ENCODE measurements around the gene SLC38A3. TPM values are rescaled to one million over a fixed set of nuclear protein-coding genes. Genes with fewer than 3 reads are reported as not detected.

Gene SLC38A3
- total RNA-seq, 1 experiment from 2014 or later = 6.0 TPM

DNA sequence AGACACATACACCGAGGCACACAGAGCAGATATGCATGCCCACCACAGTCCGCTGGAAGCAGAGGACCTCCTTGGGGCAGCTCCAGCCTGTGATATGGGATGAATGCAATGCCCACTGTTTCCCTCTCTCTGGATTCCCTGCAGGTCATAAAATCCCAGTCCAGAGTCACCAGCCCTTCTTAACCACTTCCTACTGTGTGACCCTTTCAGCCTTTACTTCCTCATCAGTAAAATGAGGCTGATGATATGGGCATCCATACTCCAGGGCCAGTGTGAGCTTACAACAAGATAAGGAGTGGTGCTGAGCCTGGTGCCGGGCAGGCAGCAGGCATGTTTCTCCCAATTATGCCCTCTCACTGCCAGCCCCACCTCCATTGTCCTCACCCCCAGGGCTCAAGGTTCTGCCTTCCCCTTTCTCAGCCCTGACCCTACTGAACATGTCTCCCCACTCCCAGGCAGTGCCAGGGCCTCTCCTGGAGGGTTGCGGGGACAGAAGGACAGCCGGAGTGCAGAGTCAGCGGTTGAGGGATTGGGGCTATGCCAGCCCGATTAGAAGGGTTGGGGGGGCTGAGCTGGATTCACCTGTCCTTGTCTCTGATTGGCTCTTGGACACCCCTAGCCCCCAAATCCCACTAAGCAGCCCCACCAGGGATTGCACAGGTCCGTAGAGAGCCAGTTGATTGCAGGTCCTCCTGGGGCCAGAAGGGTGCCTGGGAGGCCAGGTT lies 14.0 kb upstream of the SLC38A3 start, which contains the start of gene GNAT1:
GNAT1 (plus strand) TSS at position 675 of the 725 bp plus-strand sequence. CDS start 116 bp downstream, outside the sequence.
- Histone ChIP-seq H3K27me3 (ENCODE audit: control insufficient read depth, insufficient read depth, low read length) (no peaks in the 10 kb centered on the region), H3K27ac (ENCODE audit: low read length) (no peak within 1 kb of the TSS), H3K4me3 (ENCODE audit: low read depth in 2 of 2, low read length in 2 of 2) (no peak within 1 kb of the TSS), H3K9me3 (ENCODE audit: control insufficient read depth, insufficient read depth, low read depth, low read length) (no peaks in the 10 kb centered on the region), H3K36me3 (ENCODE audit: control insufficient read depth, insufficient read depth, low read length) (no peaks in the 10 kb centered on the region; the same call in 1 of the 2 replicates), H3K4me1 (ENCODE audit: control insufficient read depth, insufficient read depth, low read length) (peaks cover 28% of the 10 kb centered on the region)
- ChIA-PET CTCF (interaction anchor here (0.6 to 1.0 kb wide), 2 partner anchors 18 to 86 kb away, joined by 3 to 6 read pairs; no protein-coding TSS in a partner anchor), POLR2A (interaction anchor here (0.6 kb wide), 2 partner anchors 44 to 46 kb away, joined by 4 to 15 read pairs; no protein-coding TSS in a partner anchor)
- BruUV-seq (replicated peaks) = no TSS peak
- ATAC-seq = no peak
- no peak for DNase-seq (ENCODE audit: low read depth, low spot score)
- intact Hi-C loops (cut with micrococcal nuclease; ENCODE audit: unreplicated experiment) = loop anchor here (10.0 kb wide), 1 partner anchor 74 kb away; the partner anchor contains the start of gene SEMA3B
- in situ Hi-C loops (cut with HindIII; ENCODE audit: low pct_unique_long_range_greater_than_20kb, low sequenced_read_pairs) = no loop called here
- TF ChIP-seq, protein P1, sequence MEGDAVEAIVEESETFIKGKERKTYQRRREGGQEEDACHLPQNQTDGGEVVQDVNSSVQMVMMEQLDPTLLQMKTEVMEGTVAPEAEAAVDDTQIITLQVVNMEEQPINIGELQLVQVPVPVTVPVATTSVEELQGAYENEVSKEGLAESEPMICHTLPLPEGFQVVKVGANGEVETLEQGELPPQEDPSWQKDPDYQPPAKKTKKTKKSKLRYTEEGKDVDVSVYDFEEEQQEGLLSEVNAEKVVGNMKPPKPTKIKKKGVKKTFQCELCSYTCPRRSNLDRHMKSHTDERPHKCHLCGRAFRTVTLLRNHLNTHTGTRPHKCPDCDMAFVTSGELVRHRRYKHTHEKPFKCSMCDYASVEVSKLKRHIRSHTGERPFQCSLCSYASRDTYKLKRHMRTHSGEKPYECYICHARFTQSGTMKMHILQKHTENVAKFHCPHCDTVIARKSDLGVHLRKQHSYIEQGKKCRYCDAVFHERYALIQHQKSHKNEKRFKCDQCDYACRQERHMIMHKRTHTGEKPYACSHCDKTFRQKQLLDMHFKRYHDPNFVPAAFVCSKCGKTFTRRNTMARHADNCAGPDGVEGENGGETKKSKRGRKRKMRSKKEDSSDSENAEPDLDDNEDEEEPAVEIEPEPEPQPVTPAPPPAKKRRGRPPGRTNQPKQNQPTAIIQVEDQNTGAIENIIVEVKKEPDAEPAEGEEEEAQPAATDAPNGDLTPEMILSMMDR (IDR thresholded peaks at IDR 0.05) = no peak

DNA sequence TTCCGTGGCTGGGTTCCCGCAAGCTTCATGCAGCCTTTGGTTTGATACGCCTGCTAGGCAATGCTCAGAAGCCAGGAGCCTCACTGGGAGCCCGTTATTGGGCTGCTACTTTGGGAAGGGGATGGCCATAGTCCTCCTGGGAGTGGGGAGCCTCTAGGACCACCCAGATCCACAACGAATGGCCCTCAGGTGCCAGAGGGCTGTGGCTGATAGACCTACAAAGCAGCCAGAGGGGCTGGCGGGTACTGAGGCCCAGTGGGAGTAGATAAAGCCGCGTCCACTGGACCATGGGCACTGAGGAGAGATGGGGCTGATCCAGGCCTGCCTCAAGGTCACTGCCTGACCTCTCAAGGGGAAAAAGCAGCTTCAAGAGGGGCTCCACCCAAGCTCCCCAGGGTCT lies 12.9 kb upstream of the SLC38A3 start:
- Histone ChIP-seq H3K4me3 (ENCODE audit: low read depth in 2 of 2, low read length in 2 of 2) (no peak overlapping the region), H3K9me3 (ENCODE audit: control insufficient read depth, insufficient read depth, low read depth, low read length) (no peaks in the 10 kb centered on the region), H3K27ac (ENCODE audit: low read length) (no peak overlapping the region), H3K27me3 (ENCODE audit: control insufficient read depth, insufficient read depth, low read length) (no peaks in the 10 kb centered on the region), H3K36me3 (ENCODE audit: control insufficient read depth, insufficient read depth, low read length) (no peaks in the 10 kb centered on the region), H3K4me1 (ENCODE audit: control insufficient read depth, insufficient read depth, low read length) (peaks cover 28% of the 10 kb centered on the region)
- ChIA-PET CTCF (interaction anchor here (0.8 kb wide), 1 partner anchor 44 kb away, joined by 4 read pairs; the partner anchor contains the start of gene GNAI2), POLR2A (interaction anchor here (0.6 kb wide), 1 partner anchor 45 kb away, joined by 15 read pairs; no protein-coding TSS in a partner anchor)
- ATAC-seq (no peak), DNase-seq (ENCODE audit: low read depth, low spot score) (no peak)
- no TSS peak for BruUV-seq (replicated peaks)
- intact Hi-C loops (cut with micrococcal nuclease; ENCODE audit: unreplicated experiment) (loop anchor here (1.0 to 10.0 kb wide), 2 partner anchors 34 to 73 kb away; partner anchors contain the start of gene SEMA3B), in situ Hi-C loops (cut with HindIII; ENCODE audit: low pct_unique_long_range_greater_than_20kb, low sequenced_read_pairs) (no loop called here)
- TF ChIP-seq TCF7L2 (IDR thresholded peaks at IDR 0.05; ENCODE audit: low read depth, low read length) (no peak), SIN3A (IDR thresholded peaks at IDR 0.05; ENCODE audit: borderline replicate concordance, insufficient read depth, low read depth, low read length) (no peak)
- TF ChIP-seq, protein P2, sequence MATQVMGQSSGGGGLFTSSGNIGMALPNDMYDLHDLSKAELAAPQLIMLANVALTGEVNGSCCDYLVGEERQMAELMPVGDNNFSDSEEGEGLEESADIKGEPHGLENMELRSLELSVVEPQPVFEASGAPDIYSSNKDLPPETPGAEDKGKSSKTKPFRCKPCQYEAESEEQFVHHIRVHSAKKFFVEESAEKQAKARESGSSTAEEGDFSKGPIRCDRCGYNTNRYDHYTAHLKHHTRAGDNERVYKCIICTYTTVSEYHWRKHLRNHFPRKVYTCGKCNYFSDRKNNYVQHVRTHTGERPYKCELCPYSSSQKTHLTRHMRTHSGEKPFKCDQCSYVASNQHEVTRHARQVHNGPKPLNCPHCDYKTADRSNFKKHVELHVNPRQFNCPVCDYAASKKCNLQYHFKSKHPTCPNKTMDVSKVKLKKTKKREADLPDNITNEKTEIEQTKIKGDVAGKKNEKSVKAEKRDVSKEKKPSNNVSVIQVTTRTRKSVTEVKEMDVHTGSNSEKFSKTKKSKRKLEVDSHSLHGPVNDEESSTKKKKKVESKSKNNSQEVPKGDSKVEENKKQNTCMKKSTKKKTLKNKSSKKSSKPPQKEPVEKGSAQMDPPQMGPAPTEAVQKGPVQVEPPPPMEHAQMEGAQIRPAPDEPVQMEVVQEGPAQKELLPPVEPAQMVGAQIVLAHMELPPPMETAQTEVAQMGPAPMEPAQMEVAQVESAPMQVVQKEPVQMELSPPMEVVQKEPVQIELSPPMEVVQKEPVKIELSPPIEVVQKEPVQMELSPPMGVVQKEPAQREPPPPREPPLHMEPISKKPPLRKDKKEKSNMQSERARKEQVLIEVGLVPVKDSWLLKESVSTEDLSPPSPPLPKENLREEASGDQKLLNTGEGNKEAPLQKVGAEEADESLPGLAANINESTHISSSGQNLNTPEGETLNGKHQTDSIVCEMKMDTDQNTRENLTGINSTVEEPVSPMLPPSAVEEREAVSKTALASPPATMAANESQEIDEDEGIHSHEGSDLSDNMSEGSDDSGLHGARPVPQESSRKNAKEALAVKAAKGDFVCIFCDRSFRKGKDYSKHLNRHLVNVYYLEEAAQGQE (IDR thresholded peaks at IDR 0.05; ENCODE audit: insufficient read depth in 1 of 2, low read depth in 2 of 2, low read length in 1 of 2) = no peak

- no peak for TF ChIP-seq SIN3A (IDR thresholded peaks at IDR 0.05; ENCODE audit: borderline replicate concordance, insufficient read depth, low read depth, low read length)
- TF ChIP-seq, protein P1 (IDR thresholded peaks at IDR 0.05) = peak; percentile 89
- TF ChIP-seq POLR2AphosphoS5 (IDR thresholded peaks at IDR 0.05; ENCODE audit: low read depth, low read length) = no peak
- TF ChIP-seq, protein P2 (IDR thresholded peaks at IDR 0.05; ENCODE audit: insufficient read depth in 1 of 2, low read depth in 2 of 2, low read length in 1 of 2) = no peak
- TF ChIP-seq TCF7L2 (IDR thresholded peaks at IDR 0.05; ENCODE audit: low read depth, low read length) = no peak
- Histone ChIP-seq H3K27ac (ENCODE audit: low read length) (no peak overlapping the region), H3K4me1 (ENCODE audit: control insufficient read depth, insufficient read depth, low read length) (peaks cover 28% of the 10 kb centered on the region), H3K4me3 (ENCODE audit: low read depth in 2 of 2, low read length in 2 of 2) (no peak overlapping the region), H3K9me3 (ENCODE audit: control insufficient read depth, insufficient read depth, low read depth, low read length) (no peaks in the 10 kb centered on the region), H3K27me3 (ENCODE audit: control insufficient read depth, insufficient read depth, low read length) (no peaks in the 10 kb centered on the region), H3K36me3 (ENCODE audit: control insufficient read depth, insufficient read depth, low read length) (no peaks in the 10 kb centered on the region)
- intact Hi-C loops (cut with micrococcal nuclease; ENCODE audit: unreplicated experiment) (loop anchor here (1.0 to 10.0 kb wide), 2 partner anchors 34 to 72 kb away; partner anchors contain the start of gene SEMA3B), in situ Hi-C loops (cut with HindIII; ENCODE audit: low pct_unique_long_range_greater_than_20kb, low sequenced_read_pairs) (no loop called here)
- no TSS peak for BruUV-seq (replicated peaks)
- ATAC-seq (peak; percentile 49; the same call in 1 of the 2 replicates), DNase-seq (ENCODE audit: low read depth, low spot score) (peak; percentile 47)
- ChIA-PET POLR2A (no interaction called here), CTCF (interaction anchor here (0.8 kb wide), 1 partner anchor 43 kb away, joined by 4 read pairs; the partner anchor contains the start of gene GNAI2)
Measured at GRCh38 chr3:50192689-50193141, 12.4 kb upstream of the SLC38A3 start.

All from Panc1 (cell line).